NCI-H1105 (cell line): ENCODE measurements around the gene ING5.

Experiments
- DNase-seq: peaks from one replicate; lab custom pipeline; 2025; lab: John Stamatoyannopoulos, UW

Gene ING5

GRCh38 chr2:241776336-241777169, 74.7 kb downstream of the ING5 start, which contains the start of gene GAL3ST2:
Gene GAL3ST2, plus strand, starts transcription at chr2:241776822. Its CDS starts 134 bp downstream, at chr2:241776956.
- no peak for DNase-seq

GRCh38 chr2:241777170-241777685, 75.4 kb downstream of the ING5 start:
- DNase-seq: no peak

- no peak for DNase-seq
Measured at GRCh38 chr2:241777686-241778627, 76.1 kb downstream of the ING5 start.
